GM12878 (cell line): ENCODE measurements around the gene DNAJC17. TPM values are rescaled to one million over a fixed set of nuclear protein-coding genes. Genes with fewer than 3 reads are reported as not detected.

ENCODE experiments used
- ATAC-seq: fragments of 200-7000 bp; cut with Tn5 transposase; 3 replicates; pipeline ENCODE4 v1.9.1; 2020; ENCODE audit warnings: mild to moderate bottlenecking, moderate library complexity
- BruUV-seq: library from RNA; stranded (reverse); fragments of 400-500 nt; replicated peaks from 2 replicates; lab custom pipeline; 2021; lab: Mats Ljungman, UMichigan
- CTCF ChIA-PET: fragments of 300-600 bp; sonication (Branson Sonifier 250); formaldehyde crosslinking; extraction: SDS; loops from one replicate; lab custom pipeline; 2021; ENCODE audit warnings: inconsistent platforms; lab: Yijun Ruan, JAX
- POLR2A ChIA-PET: fragments of 350-600 bp; formaldehyde crosslinking; extraction: SDS; loops from one replicate; lab custom pipeline; 2021; ENCODE audit warnings: inconsistent platforms; lab: Charles Lee
- RAD21 ChIA-PET: fragments of 300-600 bp; sonication (Branson Sonifier 250); formaldehyde crosslinking; loops from one replicate; lab custom pipeline; 2023; ENCODE audit warnings: antibody characterized with exemption; ENCODE audit not compliant: unreplicated experiment; lab: Charles Lee
- SMC1A ChIA-PET: fragments of 300-600 bp; sonication (Branson Sonifier 250); formaldehyde crosslinking; loops from one replicate; lab custom pipeline; 2023; ENCODE audit not compliant: unreplicated experiment, uncharacterized antibody; lab: Charles Lee
- DNase-seq: peaks from one replicate; pipeline ENCODE4 v3.0.0-alpha.2; 2011; ENCODE audit warnings: low read depth, low spot score
- FAIRE-seq: peaks from 3 replicates; lab custom pipeline; 2011; peaks lifted over from hg19 to GRCh38; lab: Jason Lieb, UNC
- H2AFZ ChIP-seq: 2 replicates; pipeline ENCODE4 v1.6.0; 2011; ENCODE audit warnings: low read depth, low read length, control low read depth; ENCODE audit not compliant: control insufficient read depth
- H3K27ac ChIP-seq: 2 replicates; pipeline ENCODE4 v1.5.1; 2011; ENCODE audit warnings: control low read depth; ENCODE audit not compliant: control insufficient read depth, insufficient read depth
- H3K27me3 ChIP-seq, 2 experiments: replicated peaks in 1 of 2; 2 replicates each; pipeline versions ENCODE4 v1.6.0 to v1.6.1; 2011; ENCODE audit warnings: low read length in 1 of 2; ENCODE audit not compliant: control insufficient read depth in 2 of 2, insufficient read depth in 2 of 2
- H3K36me3 ChIP-seq, 2 experiments: 2 replicates each; pipeline ENCODE4 v1.5.1; 2011; ENCODE audit warnings: low read length in 1 of 2; ENCODE audit not compliant: control insufficient read depth in 2 of 2, insufficient read depth in 2 of 2
- H3K4me1 ChIP-seq: 2 replicates; pipeline ENCODE4 v1.6.1; 2011; ENCODE audit warnings: mild to moderate bottlenecking, low read length, moderate library complexity, mixed read lengths; ENCODE audit not compliant: control insufficient read depth, insufficient read depth
- H3K4me2 ChIP-seq: 2 replicates; pipeline ENCODE4 v1.6.0; 2011; ENCODE audit warnings: control low read depth; ENCODE audit not compliant: control insufficient read depth, insufficient read depth
- H3K4me3 ChIP-seq: fragments of 200-600 bp; sonication (generic); 2 replicates; pipeline ENCODE4 v1.5.1; 2016
- H3K79me2 ChIP-seq: 2 replicates; pipeline ENCODE4 v1.6.0; 2011; ENCODE audit warnings: low read length; ENCODE audit not compliant: control insufficient read depth, insufficient read depth
- H3K9ac ChIP-seq: 2 replicates; pipeline ENCODE4 v1.8.0; 2011; ENCODE audit warnings: low read length, control low read depth, mixed read lengths; ENCODE audit not compliant: control insufficient read depth, insufficient read depth
- H3K9me3 ChIP-seq: replicated peaks from 3 replicates; pipeline ENCODE4 v1.5.1; 2011; ENCODE audit warnings: mild to moderate bottlenecking, low read length; ENCODE audit not compliant: control insufficient read depth, insufficient read depth
- H4K20me1 ChIP-seq: 2 replicates; pipeline ENCODE4 v1.6.0; 2011; ENCODE audit not compliant: control insufficient read depth, insufficient read depth
- NRF1 ChIP-seq: conservative IDR thresholded peaks from 2 replicates; pipeline ENCODE4 v1.6.1; 2011; ENCODE audit warnings: mild to moderate bottlenecking, low read depth, low read length, improper control_type of control experiment
- PBX3 ChIP-seq: IDR thresholded peaks from 2 replicates; pipeline ENCODE4 v1.6.1; 2011; ENCODE audit warnings: mild to moderate bottlenecking, low read depth, low read length, moderate library complexity; ENCODE audit not compliant: insufficient replicate concordance
- RAD21 ChIP-seq: IDR thresholded peaks from 2 replicates; pipeline ENCODE4 v1.6.1; 2011; ENCODE audit warnings: mild to moderate bottlenecking, low read depth, low read length, moderate library complexity; ENCODE audit not compliant: insufficient read depth
- SMAD1 ChIP-seq: fragments of 450-650 bp; IDR thresholded peaks from 2 replicates; pipeline ENCODE4 v1.6.1; 2018; ENCODE audit warnings: mild to moderate bottlenecking, low read depth; ENCODE audit not compliant: partially characterized antibody
- WGBS: methylation state at CpG from one replicate; pipeline ENCODE4 v1.1.6; 2016; ENCODE audit warnings: low lambda C conversion rate; ENCODE audit not compliant: insufficient replicate concordance, insufficient coverage; ENCODE audit errors: missing lambda C conversion rate; 5-methylcytosine and 5-hydroxymethylcytosine counted together
- in situ Hi-C: fragments of 300-500 bp; cut with MboI; formaldehyde crosslinking; loops from 9 replicates; pipeline ENCODE4 v1.14.3; 2018; ENCODE audit warnings: mixed read lengths
- intact Hi-C: fragments of 100-400 bp; cut with micrococcal nuclease; formaldehyde crosslinking; loops from one replicate; pipeline ENCODE4 v1.14.2; 2022; ENCODE audit not compliant: unreplicated experiment
- polyA plus RNA-seq, 11 experiments: library from polyadenylated mRNA; depleted of rRNA in 4 of 11; unstranded in 6 of 11; stranded (reverse) in 5 of 11; fragments of >200 nt; fragmentation: Nextera tagmentation in 4 of 11; fragmentation: Illumina TruSeq in 1 of 11; extraction: Ambion mirVana in 4 of 11; extraction: Trizol in 1 of 11; gene quantifications; 1 replicate in 1 of 11; 2 replicates in 10 of 11; pipeline versions ENCODE4 v1.2.1 to v1.2.3, GENCODE V29; 2011 to 2016; ENCODE audit warnings: inconsistent platforms in 2 of 11, missing spikeins in 2 of 11, low read depth in 1 of 11
- total RNA-seq, 4 experiments: library from RNA; depleted of rRNA in 3 of 4; stranded (reverse); fragments of >200 nt in 3 of 4; fragmentation: Illumina TruSeq in 1 of 4; extraction: Trizol in 1 of 4; gene quantifications; 2 replicates each; pipeline versions ENCODE4 v1.2.1 to v1.2.3, GENCODE V29; 2013 to 2021
- TF ChIP-seq, protein P1 (sequence below): fragments of 450-650 bp; formaldehyde crosslinking; IDR thresholded peaks from 2 replicates; pipeline ENCODE4 v1.5.0; 2022; ENCODE audit warnings: mild to moderate bottlenecking, missing genetic modification characterization
- TF ChIP-seq, protein P2 (sequence below): fragments of 450-650 bp; IDR thresholded peaks from 2 replicates; pipeline ENCODE4 v1.6.1; 2016; ENCODE audit warnings: mild to moderate bottlenecking

DNAJC17 gene
- total and polyA plus RNA-seq, 10 of the 15 experiments (the other 5 are each of a cell fraction or from before 2014, with no cell fraction given), result 6.1 to 62.8 (median 45.4) TPM

- intact Hi-C loops, result no loop called here
- Histone ChIP-seq H3K9ac (no peak overlapping the region), H4K20me1 (no peaks in the 10 kb centered on the region), H3K4me3 (no peak overlapping the region), H3K4me1 (no peaks in the 10 kb centered on the region), H3K27ac (no peak overlapping the region), H3K4me2 (no peak overlapping the region), H3K36me3 (no peaks in the 10 kb centered on the region; a peak in 1 of 4 replicates), H3K9me3 (no peaks in the 10 kb centered on the region), H3K27me3 (no peaks in the 10 kb centered on the region), H2AFZ (no peak overlapping the region), H3K79me2 (peaks cover 3% of the 10 kb centered on the region)
- no peak for DNase-seq
- CTCF ChIA-PET, result interaction anchor here (1.0 to 1.4 kb wide), 3 partner anchors 14 to 392 kb away, joined by 3 read pairs; partner anchors contain the start of genes DNAJC17 and ZFYVE19
- TF ChIP-seq, protein P1, sequence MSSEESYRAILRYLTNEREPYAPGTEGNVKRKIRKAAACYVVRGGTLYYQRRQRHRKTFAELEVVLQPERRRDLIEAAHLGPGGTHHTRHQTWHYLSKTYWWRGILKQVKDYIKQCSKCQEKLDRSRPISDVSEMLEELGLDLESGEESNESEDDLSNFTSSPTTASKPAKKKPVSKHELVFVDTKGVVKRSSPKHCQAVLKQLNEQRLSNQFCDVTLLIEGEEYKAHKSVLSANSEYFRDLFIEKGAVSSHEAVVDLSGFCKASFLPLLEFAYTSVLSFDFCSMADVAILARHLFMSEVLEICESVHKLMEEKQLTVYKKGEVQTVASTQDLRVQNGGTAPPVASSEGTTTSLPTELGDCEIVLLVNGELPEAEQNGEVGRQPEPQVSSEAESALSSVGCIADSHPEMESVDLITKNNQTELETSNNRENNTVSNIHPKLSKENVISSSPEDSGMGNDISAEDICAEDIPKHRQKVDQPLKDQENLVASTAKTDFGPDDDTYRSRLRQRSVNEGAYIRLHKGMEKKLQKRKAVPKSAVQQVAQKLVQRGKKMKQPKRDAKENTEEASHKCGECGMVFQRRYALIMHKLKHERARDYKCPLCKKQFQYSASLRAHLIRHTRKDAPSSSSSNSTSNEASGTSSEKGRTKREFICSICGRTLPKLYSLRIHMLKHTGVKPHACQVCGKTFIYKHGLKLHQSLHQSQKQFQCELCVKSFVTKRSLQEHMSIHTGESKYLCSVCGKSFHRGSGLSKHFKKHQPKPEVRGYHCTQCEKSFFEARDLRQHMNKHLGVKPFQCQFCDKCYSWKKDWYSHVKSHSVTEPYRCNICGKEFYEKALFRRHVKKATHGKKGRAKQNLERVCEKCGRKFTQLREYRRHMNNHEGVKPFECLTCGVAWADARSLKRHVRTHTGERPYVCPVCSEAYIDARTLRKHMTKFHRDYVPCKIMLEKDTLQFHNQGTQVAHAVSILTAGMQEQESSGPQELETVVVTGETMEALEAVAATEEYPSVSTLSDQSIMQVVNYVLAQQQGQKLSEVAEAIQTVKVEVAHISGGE, result no peak
- TF ChIP-seq RAD21 (no peak), SMAD1 (no peak), PBX3 (no peak), NRF1 (no peak)
- TF ChIP-seq, protein P2, sequence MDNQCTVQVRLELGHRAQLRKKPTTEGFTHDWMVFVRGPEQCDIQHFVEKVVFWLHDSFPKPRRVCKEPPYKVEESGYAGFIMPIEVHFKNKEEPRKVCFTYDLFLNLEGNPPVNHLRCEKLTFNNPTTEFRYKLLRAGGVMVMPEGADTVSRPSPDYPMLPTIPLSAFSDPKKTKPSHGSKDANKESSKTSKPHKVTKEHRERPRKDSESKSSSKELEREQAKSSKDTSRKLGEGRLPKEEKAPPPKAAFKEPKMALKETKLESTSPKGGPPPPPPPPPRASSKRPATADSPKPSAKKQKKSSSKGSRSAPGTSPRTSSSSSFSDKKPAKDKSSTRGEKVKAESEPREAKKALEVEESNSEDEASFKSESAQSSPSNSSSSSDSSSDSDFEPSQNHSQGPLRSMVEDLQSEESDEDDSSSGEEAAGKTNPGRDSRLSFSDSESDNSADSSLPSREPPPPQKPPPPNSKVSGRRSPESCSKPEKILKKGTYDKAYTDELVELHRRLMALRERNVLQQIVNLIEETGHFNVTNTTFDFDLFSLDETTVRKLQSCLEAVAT, result no peak
- 76% methylated on average over 9 of the region's 9 CpGs for WGBS
- POLR2A ChIA-PET, result interaction anchor here (0.7 kb wide), 1 partner anchor 14 kb away, joined by 3 read pairs; the partner anchor contains the start of gene DNAJC17
- in situ Hi-C loops, result no loop called here
- RAD21 ChIA-PET, result interaction anchor here (0.6 kb wide), 1 partner anchor 8 kb away, joined by 3 read pairs; no protein-coding TSS in a partner anchor
- BruUV-seq, result no TSS peak
- FAIRE-seq, result no peak
- SMC1A ChIA-PET, result no interaction called here
- ATAC-seq, result no peak
These were observed 13.9 kb downstream of the DNAJC17 start for GRCh38 chr15:40793216-40793989.
